Raji (cell line): Measurements from ENCODE around the gene LGALS3.

ENCODE experiments used
- POLR2A ChIP-seq: IDR thresholded peaks from 2 replicates; pipeline ENCODE4 v1.6.1; 2011; ENCODE audit warnings: low read depth, low read length, control low read depth; ENCODE audit not compliant: insufficient read depth

Gene LGALS3

DNA sequence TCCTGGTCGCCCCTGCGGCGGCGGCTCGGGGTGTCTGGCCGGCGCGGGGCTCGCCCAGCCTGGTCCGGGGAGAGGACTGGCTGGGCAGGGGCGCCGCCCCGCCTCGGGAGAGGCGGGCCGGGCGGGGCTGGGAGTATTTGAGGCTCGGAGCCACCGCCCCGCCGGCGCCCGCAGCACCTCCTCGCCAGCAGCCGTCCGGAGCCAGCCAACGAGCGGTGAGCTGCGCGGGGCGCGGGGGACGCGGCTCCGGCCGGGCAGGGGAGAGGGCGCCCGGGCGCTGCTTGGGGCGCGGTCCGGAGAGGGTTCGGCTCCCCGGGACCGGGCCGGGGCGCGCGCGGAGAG, at the start of gene LGALS3:
Gene LGALS3, plus strand, starts transcription at position 167 of the 342 bp plus-strand sequence. CDS start 8,122 bp downstream, outside the sequence.
- no peak for TF ChIP-seq POLR2A

- no peak for TF ChIP-seq POLR2A
Measured at GRCh38 chr14:55084401-55085059, 44.5 kb upstream of the LGALS3 start.

DNA sequence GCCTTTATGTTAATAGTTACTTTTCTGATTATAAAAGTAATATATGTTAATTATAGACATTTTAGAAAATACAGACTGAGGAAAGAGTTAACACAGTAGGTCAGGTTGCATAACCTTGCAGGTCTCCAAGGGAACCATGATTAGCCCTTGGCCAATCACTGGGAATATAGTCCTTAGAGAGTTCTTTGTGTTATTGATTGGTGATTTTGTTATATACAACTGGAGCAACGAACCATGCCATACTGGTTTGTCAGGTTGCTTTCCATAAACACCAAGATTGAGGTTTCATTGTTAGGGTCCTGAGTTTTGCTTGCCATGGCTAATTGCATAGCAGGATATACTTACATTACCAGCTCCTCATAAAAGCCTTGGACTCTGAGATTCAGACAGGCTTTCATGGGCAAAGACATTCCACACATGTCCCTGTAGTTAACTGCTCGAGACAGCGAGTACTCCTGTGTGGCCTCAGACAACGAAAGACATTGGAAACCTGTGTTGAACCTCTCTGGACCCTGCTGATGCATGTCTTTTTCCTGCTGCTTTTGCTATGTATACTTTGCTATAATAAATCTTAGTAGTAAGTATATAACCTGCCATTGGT, 43.9 kb upstream of the LGALS3 start:
- no peak for TF ChIP-seq POLR2A

DNA sequence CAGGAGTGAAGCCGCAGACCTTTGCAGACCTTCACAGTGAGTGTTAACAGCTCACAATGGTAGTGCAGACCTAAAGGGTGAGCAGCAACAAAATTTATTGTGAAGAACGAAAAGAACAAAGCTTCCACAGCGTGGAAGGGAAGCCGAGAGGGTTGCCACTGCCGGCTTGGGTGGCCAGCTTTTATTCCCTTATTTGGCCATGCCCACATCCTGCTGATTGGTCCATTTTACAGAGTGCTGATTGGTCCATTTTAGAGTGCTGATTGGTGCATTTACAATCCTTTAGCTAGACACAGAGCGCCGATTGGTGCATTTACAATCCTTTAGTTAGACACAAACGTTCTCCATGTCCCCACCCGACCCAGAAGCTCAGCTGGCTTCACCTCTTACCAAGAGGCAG, 42.1 kb upstream of the LGALS3 start:
- no peak for TF ChIP-seq POLR2A

- TF ChIP-seq POLR2A, result no peak
Measured at GRCh38 chr14:55088356-55088755, 40.7 kb upstream of the LGALS3 start.

DNA sequence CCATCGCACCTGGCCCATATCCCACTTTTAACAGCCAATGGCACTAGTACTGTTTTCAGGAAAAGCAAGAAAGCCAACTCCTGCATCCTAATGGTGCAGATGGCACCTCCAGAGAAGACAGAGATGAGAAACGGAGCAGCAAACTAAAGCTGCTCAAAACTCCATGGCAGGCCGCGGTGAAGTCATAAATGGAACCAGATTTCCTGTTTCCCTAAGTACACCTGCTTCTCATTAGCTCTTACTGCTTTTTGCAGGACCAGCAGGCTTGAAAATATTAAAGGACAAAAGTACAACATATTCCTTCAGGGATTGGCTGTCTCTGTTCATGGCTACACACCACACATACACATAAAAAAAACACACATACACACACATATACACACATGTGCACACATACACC, 36.7 kb upstream of the LGALS3 start:
- TF ChIP-seq POLR2A, result no peak

GRCh38 chr14:55094292-55095157, 34.5 kb upstream of the LGALS3 start:
- TF ChIP-seq POLR2A, result no peak

DNA sequence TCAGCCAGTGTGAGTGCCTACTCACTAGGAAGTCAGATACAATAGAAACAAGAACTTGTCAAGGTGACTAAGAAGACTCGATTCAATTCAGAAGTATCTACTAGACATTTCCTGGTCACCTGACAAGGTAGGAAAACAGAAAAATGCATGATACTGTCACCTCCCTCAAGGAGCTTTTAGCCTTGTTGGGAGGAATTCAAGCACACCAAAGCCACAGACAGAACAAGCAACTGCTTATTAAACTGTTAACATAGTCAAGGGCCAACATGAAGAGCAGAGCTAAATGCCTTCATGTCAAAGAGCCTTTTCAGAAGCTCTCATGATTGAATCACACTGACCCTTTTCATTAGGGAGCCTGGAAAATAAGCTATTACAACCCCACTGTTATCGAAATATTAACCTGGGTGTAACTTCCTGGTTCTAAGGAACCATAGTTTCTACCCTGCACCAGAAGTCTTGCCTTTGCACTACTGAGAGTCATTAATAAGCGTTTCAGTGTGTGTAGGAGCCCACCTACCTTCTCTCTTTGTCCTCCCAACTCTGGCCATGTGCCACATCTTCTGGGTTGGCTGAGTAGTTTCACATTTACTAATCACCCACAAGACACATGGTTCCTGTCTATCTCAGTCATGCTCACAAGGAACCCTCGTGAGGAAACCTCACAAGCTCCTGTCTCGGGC, 31.0 kb upstream of the LGALS3 start:
- TF ChIP-seq POLR2A, result no peak

DNA sequence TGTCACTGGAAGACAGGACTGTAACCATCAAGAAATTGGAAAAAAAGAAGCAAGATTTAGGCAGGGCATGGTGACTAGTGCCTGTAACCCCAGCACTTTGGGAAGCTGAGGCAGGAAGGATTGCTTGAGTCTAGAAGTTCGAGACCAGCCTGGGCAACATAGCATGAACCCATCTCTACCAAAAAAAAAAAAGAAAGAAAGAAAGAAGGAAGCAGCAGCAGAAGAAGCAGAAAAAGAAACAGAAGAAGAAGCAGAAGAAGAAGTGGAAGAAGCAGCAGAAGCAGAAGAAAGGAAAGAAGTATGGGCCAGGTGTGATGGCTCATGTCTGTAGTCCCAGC, 30.5 kb upstream of the LGALS3 start:
- no peak for TF ChIP-seq POLR2A

- TF ChIP-seq POLR2A, result no peak
Measured at GRCh38 chr14:55099756-55100155, 29.3 kb upstream of the LGALS3 start.

DNA sequence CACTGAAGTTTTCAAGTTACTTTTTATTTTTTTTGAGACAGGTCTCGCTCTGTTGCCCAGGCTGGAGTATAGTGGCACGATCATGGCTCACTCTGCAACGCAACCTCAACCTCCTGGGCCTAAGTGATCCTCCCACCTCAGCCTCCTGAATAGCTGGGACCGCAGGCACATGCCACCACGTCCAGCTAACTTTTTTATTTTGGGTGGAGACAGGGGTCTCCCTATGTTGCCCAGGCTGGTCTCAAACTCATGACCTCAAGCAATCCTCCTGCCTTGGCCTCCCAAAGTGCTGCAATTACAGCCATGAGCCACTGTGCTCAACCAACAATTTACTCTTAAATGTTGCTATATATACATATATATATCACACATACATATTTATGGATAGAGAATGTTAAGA, 27.4 kb upstream of the LGALS3 start:
- no peak for TF ChIP-seq POLR2A

DNA sequence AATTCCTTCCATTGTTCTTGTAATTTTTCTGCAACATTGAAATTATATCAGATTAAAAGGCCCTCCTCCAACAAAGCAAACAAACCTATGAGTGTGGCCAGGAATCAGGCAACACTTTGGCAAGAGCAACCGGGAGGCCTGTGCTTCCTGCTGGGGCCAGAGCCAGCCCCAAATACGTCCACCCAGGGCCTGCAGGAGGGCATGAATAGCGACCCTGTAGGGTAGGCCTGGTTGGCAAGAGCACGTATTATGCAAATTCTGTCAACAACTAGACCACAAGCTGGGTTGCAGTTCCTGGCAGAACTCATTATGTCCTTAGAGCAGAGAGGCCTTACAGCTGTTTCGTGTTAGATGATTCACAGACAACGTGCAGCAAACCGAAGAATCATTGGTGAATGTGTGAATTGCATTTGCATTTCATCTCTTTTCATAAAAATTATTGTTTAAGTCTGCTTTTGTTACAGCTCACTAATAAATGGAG, 26.9 kb upstream of the LGALS3 start:
- TF ChIP-seq POLR2A, result peak; percentile 53; the same call in 1 of the 2 replicates

GRCh38 chr14:55103005-55103640, 25.9 kb upstream of the LGALS3 start:
- TF ChIP-seq POLR2A, result no peak

DNA sequence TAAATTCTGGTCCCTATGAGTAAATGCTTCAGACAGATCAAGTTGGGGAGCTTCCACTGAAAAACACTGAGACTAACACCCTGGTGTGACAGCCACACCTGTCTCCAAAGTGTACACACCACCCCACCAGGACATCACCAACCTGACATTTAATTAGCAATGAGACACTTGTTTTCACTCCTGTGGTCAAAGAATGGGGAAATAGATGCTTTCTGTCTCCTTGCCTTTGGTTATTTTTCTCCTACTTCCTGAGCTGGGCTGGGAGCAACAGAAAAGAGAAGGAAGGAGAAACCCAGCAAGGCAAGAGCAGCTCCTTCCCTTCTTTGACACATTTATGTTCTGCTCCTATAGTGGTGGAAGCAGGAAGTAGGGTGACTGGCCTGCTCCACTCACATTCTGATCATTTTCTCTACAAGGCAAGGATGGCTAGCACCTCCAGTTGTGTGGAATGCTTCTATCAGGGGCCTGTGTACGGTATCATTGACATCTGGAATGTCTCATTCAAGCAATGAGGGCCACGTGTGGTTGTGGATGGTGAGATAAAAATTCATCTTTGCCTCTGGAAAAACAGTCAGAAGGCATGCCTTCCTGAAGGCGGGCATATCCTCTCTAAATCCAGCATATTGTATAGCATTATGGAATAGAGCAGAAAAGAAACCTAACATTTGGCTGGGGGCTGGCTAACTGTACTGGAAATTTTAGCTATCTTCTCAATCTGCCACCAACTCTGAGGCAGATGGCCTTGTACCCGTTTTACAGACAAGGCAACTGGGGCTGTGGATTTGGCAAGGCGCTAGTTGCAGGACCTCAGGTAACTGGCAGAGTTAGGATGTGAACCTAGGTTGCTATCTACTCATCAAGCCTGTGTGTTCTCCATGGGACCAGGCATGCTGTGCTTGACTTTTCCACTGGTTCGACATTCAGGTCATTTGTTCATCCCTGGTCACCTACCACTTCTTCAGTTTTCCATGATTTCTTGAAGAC, 24.8 kb upstream of the LGALS3 start:
- TF ChIP-seq POLR2A, result no peak
